K562 (cell line): ENCODE results near the gene LRRTM1. TPM values are rescaled to one million over a fixed set of nuclear protein-coding genes. Genes with fewer than 3 reads are reported as not detected.
A peak's percentile ranks its signal among the peaks of the same experiment; 100 is the strongest.

Experiments
- CBX1 ChIP-seq: sonication (generic); IDR thresholded peaks from 2 replicates; pipeline ENCODE4 v1.6.1; 2016; ENCODE audit warnings: antibody characterized with exemption, low read depth, mild to moderate bottlenecking
- ELF4 ChIP-seq: fragments of 450-650 bp; formaldehyde crosslinking; IDR thresholded peaks from 2 replicates; pipeline ENCODE4 v1.4.0; 2022; ENCODE audit warnings: missing genetic modification characterization
- ETS2 ChIP-seq: IDR thresholded peaks from 2 replicates; pipeline ENCODE4 v1.6.1; 2016; ENCODE audit warnings: borderline replicate concordance, missing genetic modification characterization, mild to moderate bottlenecking, moderate library complexity, missing compliant biosample characterization; ENCODE audit not compliant: poor library complexity, severe bottlenecking
- GABPA ChIP-seq: fragments of 200-800 bp; sonication (Bioruptor generic); conservative IDR thresholded peaks from 2 replicates; pipeline ENCODE4 v1.6.1; 2016; ENCODE audit warnings: low read depth, missing genetic modification characterization, missing compliant biosample characterization
- GABPB2 ChIP-seq: fragments of 250-450 bp; sonication (Bioruptor Pico); conservative IDR thresholded peaks from 2 replicates; pipeline ENCODE4 v1.5.1; 2021; ENCODE audit warnings: mild to moderate bottlenecking
- ILF3 ChIP-seq: fragments of 450-650 bp; IDR thresholded peaks from 2 replicates; pipeline ENCODE4 v1.6.1; 2018; ENCODE audit warnings: antibody characterized with exemption, mild to moderate bottlenecking, moderate library complexity, borderline replicate concordance
- KAT2B ChIP-seq: IDR thresholded peaks from one replicate; pipeline ENCODE4 v1.6.1; 2012; ENCODE audit warnings: low read depth, mild to moderate bottlenecking, control low read depth, inconsistent platforms, low read length, moderate library complexity
- KAT8 ChIP-seq: fragments of 450-650 bp; IDR thresholded peaks from 2 replicates; pipeline ENCODE4 v1.6.1; 2016; ENCODE audit warnings: low read depth, mild to moderate bottlenecking
- MCM5 ChIP-seq: fragments of 450-650 bp; IDR thresholded peaks from 2 replicates; pipeline ENCODE4 v1.6.1; 2016; ENCODE audit warnings: low read depth
- NR2C1 ChIP-seq, 2 experiments: fragments of 450-650 bp; IDR thresholded peaks; 2 replicates each; pipeline ENCODE4 v1.6.1; 2017; ENCODE audit warnings: mild to moderate bottlenecking in 2 of 2, antibody characterized with exemption in 1 of 2, inconsistent platforms in 1 of 2, missing compliant biosample characterization in 1 of 2, missing genetic modification characterization in 1 of 2
- PRMT5 ChIP-seq: sonication (generic); formaldehyde crosslinking; IDR thresholded peaks from 2 replicates; pipeline ENCODE4 v1.5.0; 2020; ENCODE audit warnings: missing genetic modification reagents
- RBM34 ChIP-seq: fragments of 200-400 bp; formaldehyde crosslinking; IDR thresholded peaks from 2 replicates; pipeline ENCODE4 v1.6.1; 2018; ENCODE audit warnings: low read length, borderline replicate concordance; ENCODE audit not compliant: insufficient read depth
- RBM39 ChIP-seq: fragments of 200-400 bp; formaldehyde crosslinking; optimal IDR thresholded peaks from 2 replicates; pipeline ENCODE3; 2018; ENCODE audit warnings: low read depth, low read length
- SIRT6 ChIP-seq: IDR thresholded peaks from one replicate; pipeline ENCODE4 v1.6.1; 2012; ENCODE audit warnings: low read depth, mild to moderate bottlenecking, control low read depth, inconsistent platforms, low read length, moderate library complexity
- SMARCA4 ChIP-seq: fragments of 450-650 bp; IDR thresholded peaks from 2 replicates; pipeline ENCODE4 v1.6.1; 2016
- SUPT5H ChIP-seq: fragments of 450-650 bp; IDR thresholded peaks from 2 replicates; pipeline ENCODE4 v1.6.1; 2016
- TAF1 ChIP-seq: IDR thresholded peaks from 2 replicates; pipeline ENCODE4 v1.6.1; 2011; ENCODE audit warnings: mild to moderate bottlenecking, low read length, moderate library complexity; ENCODE audit not compliant: insufficient read depth, control insufficient read depth, severe bottlenecking; ENCODE audit errors: extremely low read depth
- TOE1 ChIP-seq, 2 experiments: fragments of 450-650 bp in 1 of 2; sonication (generic) in 1 of 2; formaldehyde crosslinking in 1 of 2; IDR thresholded peaks; 2 replicates each; pipeline versions ENCODE4 v1.7.1 to v1.8.0; 2016 to 2022; ENCODE audit warnings: borderline replicate concordance in 2 of 2, mild to moderate bottlenecking in 2 of 2, antibody characterized with exemption in 1 of 2, inconsistent platforms in 1 of 2, low read depth in 1 of 2, missing genetic modification reagents in 1 of 2, moderate library complexity in 1 of 2
- ZNF407 ChIP-seq: fragments of 450-650 bp; IDR thresholded peaks from 2 replicates; pipeline ENCODE4 v1.6.1; 2016; ENCODE audit warnings: low read depth
- ZNF696 ChIP-seq: fragments of 250-450 bp; sonication (Bioruptor Pico); conservative IDR thresholded peaks from 2 replicates; pipeline ENCODE4 v1.4.0; 2020; ENCODE audit warnings: mild to moderate bottlenecking, moderate library complexity
- ZSCAN32 ChIP-seq: fragments of 450-650 bp; formaldehyde crosslinking; IDR thresholded peaks from 2 replicates; pipeline ENCODE4 v1.4.0; 2020; ENCODE audit warnings: mild to moderate bottlenecking, moderate library complexity
- polyA plus RNA-seq, 8 experiments: library from polyadenylated mRNA; depleted of rRNA in 4 of 8; stranded (reverse) in 5 of 8; unstranded in 3 of 8; fragments of >200 nt; fragmentation: Nextera tagmentation in 2 of 8; fragmentation: Illumina TruSeq in 1 of 8; extraction: Ambion mirVana in 2 of 8; extraction: Trizol in 1 of 8; gene quantifications; 2 replicates each; pipeline versions ENCODE4 v1.2.1 to v1.2.3, GENCODE V29; 2011 to 2014; ENCODE audit warnings: inconsistent platforms in 1 of 8, missing spikeins in 1 of 8
- total RNA-seq, 7 experiments: library from RNA; depleted of rRNA in 6 of 7; stranded (reverse); fragments of >200 nt in 6 of 7; fragmentation: Illumina TruSeq in 2 of 7; extraction: Trizol in 2 of 7; gene quantifications; 2 replicates each; pipeline versions ENCODE4 v1.2.1 to v1.2.3, GENCODE V29; 2011 to 2021; ENCODE audit warnings: low replicate concordance in 1 of 7

LRRTM1 gene
- total and polyA plus RNA-seq, 9 of the 15 experiments (the other 6 are each of a cell fraction or from before 2014, with no cell fraction given) = 0.07 to 0.33 (median 0.11) TPM; not detected in 6

DNA sequence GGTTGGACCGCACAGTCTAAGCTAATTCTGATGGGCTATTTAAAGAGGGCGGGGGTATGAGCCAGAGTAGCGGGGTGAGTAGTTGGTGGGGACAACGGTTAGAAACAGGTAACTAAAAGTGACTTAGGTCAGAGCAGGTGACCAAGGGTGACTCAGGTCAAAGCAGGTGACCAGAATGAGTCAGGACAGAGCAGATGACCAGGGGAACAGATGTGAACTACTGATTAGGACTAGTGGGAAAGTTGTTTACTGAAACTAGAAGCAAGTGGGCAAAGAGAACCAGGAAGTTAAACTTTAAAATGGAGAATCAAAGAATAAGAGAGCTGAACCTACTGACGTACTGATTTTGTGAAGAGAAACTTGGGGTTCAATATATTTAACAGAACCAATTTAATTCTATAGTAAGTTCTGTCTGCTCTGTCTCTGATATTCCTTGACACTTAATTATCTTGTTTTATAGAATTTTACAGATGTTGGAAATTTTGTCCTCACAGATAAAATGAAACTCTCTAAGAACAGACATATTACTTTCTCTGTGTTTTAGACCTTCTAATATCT is 7.8 kb upstream of the LRRTM1 start (continued):
- TF ChIP-seq RBM34 (no peak), ZNF407 (no peak), ZSCAN32 (no peak), SUPT5H (no peak), MCM5 (no peak), TAF1 (no peak), CBX1 (no peak), GABPA (tag) (no peak), SIRT6 (no peak), KAT2B (no peak), PRMT5 (CRISPR knock-in tag) (no peak), GABPB2 (CRISPR knock-in tag) (no peak), ILF3 (no peak), ETS2 (tag) (no peak), RBM39 (no peak), NR2C1 (IDR thresholded peaks at IDR 0.05) (no peak), NR2C1 (tag; IDR thresholded peaks at IDR 0.05) (no peak), TOE1 (IDR thresholded peaks at IDR 0.05; ENCODE audit: borderline replicate concordance) (peak; percentile 79), TOE1 (CRISPR knock-in tag; IDR thresholded peaks at IDR 0.05; ENCODE audit: borderline replicate concordance, low read depth) (no peak), ELF4 (CRISPR knock-in tag) (peak; percentile 81; the same call in 1 of the 2 replicates), SMARCA4 (peak; percentile 83), KAT8 (no peak), ZNF696 (CRISPR knock-in tag) (no peak)
